HG02938 (cell line): ENCODE measurements around the gene PGD.
"Not testable (repeated sequence)": the region's sequence is repeated elsewhere in the genome, so short reads cannot be mapped to it uniquely, and the experiment has no call there.

Source experiments
- ATAC-seq: cut with Tn5 transposase; IDR thresholded peaks from one replicate; pipeline ENCODE4 v1.9.1; 2021; ENCODE audit warnings: mild to moderate bottlenecking, moderate library complexity; ENCODE audit not compliant: unreplicated experiment

The PGD gene

DNA sequence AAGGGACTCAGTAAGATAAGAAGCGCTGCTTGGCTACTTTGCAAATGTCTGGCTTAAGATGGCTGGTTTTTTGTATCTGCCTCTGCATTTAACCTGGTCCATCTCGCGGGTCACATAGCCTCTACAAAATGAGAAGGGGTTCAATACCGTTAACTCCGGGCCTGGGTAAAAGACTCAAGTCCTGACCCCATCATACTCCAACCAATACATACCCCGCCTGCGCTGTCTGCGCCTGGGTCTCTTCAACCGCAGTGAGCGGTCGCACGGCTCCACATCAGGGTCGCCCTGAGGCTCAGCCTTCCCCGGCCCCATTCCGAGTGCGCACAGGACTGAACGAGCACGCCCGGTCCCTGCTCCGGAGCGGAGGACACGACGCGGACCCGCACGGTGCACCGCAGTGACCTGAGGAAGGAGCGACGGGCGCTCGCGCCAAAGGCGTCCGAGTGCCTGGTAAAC lies 558 bp upstream of the PGD start:
- ATAC-seq = no peak

DNA sequence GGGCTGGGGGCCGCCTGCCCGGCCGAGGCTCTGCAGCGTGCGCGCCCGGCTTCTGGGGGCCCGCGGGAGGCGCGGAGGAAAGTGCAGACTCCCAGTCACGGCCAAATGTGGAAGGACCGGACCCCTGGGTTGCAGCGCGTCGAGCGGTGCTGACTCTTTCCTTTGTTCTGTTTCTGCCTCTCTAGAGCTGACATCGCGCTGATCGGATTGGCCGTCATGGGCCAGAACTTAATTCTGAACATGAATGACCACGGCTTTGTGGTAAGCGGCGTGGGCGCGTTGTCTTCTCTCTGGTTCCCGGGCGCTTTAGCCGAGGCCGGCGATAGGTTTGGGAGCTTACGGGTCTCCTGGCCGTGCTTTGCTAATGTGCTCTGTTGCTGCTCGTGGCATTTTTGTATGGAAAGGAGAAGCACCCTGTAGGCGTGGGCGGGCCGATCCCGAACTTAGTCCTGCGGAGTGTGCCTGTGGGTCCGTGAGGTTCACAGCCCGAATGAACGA lies 629 bp downstream of the PGD start:
- ATAC-seq = no peak

DNA sequence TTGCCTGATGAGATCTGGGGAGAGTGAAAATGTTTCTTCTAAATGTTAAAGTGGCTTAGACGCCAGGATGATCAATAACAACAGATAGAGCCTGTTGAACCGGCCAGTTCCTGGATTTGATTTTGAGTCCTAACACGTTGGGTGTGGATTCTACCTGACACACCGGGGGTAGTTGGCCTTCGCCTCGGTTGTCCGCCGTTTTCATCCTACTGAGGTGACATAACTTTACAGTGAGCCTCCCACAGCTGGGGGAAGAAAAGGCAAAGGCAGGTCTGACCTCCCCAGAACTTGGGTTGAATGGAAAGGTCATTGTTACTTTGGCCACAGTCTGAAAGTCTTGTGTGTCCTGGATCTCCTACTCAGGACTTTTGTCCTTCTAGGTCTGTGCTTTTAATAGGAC lies 1.1 kb downstream of the PGD start:
- no peak for ATAC-seq

DNA sequence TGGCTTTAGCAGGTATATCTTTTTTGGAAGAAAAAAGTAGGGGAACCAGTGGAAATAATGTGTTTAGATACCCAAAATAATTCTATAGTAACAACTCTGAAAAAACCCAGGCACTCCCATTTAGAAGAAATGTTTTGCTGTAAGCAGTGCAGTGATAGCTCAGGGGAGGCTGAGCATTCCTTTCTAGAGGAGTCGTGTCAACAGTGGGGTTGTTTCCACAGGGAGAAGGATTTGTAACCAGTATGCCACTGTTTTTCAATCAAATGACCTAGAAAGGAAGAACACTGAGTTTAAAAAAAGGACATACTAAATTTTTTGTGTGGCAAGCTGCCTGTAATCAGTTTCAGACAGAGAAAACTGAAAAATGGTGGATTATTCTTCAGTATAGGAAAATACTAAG lies 2.4 kb downstream of the PGD start:
- no peak for ATAC-seq

DNA sequence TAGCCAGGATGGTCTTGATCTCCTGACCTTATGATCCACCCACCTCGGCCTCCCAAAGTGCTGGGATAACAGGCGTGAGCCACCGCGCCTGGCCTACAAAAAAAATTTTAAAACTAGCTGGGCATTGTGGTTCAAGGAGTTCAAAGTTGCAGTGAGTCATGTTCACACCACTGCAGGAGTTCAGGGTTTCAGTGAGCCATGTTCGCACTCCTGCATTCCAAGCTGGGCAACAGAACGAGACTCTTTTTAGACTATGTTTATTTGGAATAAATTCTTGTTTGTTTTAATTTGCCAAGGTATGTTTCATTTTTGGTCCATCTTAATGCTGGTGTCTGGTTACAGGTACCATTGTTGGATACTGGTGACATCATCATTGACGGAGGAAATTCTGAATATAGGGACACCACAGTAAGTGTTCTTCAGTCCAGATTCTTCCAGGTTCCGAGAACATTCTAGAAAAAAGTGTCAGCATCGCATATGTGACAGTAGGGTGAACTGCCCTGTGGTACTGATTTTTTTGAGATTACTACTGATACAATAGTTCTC lies 3.9 kb downstream of the PGD start:
- no peak for ATAC-seq

DNA sequence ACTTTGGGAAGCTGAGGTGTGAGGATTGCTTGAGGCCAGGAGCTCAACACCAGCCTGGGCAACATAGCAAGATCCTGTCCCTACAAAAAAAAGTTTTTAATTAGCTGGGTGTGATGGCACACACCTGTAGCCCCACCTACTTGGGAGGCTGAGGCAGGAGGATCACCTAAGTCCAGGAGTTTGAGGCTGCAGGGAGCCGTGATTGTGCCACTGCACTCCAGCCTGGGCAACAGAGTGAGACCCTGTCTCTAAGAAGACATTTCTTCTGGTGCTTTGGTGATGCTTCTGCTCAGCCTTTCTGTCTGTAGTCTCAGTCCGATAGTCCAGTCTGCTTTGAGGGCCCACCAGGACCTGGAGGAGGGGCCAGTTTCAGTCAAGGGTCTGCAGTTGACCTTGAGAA lies 8.3 kb downstream of the PGD start:
- ATAC-seq = no peak

DNA sequence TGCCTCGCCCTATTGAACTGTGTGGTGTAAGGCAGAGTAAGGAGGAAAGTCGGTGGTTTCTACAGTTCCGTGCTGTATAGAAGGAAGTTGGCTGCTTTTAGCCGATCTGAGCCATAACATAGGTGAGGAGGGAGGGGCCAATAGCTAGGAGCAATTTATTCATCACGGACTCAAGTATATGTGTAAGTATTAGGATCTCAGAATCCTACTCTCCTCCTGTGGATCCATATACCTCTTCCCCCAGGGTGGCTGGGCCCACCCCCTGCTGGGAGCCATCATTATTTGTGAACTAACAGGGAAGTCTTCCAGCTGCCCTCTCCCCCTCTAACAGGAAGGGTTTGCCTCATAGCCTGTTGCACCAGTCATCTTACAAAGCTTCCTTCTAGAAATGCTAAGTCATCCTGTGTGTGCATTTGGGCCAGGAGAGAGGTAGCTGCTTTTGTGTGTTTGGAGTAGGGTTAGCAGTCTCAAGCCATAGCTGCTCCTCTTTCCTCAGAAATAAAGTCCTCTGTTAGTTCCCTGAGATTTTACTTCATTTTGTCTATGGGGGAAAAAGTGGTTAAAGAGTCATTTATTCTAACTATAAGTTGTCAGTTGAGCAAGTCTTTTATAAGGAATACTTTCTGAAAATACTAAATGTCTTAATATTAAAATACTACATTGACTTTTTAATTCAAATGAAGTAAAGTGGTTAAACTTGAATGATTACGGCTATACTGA lies 16.5 kb downstream of the PGD start:
- ATAC-seq = no peak

DNA sequence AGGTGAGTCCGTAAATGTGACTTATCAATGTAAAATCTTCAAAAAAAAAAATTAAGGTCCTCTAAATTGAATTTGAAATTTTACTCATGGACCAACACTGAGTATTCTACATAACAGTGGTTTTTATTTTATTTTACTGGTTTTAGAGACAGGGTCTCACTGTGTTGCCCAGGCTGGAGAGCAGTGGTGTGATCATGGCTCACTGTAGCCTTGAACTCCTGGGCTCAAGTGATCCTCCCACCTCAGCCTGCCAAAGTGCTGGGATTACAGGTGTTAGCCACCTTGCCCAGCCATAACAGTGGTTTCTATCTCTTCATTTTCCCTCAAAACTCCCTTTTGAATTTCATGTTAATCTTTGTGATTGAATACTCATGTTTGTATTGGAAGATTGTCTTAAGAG lies 17.1 kb downstream of the PGD start:
- not testable (repeated sequence) for ATAC-seq

DNA sequence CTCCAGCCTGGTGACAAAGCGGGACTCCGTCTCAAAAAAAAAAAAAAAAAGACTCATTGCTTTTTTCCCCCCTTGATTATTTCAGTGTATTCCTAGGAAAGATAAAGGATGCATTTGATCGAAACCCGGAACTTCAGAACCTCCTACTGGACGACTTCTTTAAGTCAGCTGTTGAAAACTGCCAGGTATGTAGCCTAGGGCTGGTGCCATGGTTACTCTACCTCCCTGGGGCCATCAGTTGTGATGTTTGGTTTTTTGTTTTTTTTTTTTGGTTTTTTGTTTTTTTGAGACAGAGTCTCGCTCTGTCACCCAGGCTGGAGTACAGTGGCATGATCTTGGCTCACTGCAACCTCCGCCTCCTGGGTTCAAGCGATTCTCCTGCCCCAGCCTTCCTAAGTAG lies 19.9 kb downstream of the PGD start:
- not testable (repeated sequence) for ATAC-seq

DNA sequence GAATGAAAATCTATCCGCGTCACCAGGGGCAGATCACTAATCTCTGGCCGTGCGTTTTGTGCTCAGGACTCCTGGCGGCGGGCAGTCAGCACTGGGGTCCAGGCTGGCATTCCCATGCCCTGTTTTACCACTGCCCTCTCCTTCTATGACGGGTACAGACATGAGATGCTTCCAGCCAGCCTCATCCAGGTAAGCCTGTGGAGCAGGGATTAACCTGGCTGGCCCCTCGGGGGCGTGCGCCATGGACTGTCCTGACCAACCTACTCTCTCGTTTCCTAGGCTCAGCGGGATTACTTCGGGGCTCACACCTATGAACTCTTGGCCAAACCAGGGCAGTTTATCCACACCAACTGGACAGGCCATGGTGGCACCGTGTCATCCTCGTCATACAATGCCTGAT lies 20.5 kb downstream of the PGD start:
- ATAC-seq = no peak

DNA sequence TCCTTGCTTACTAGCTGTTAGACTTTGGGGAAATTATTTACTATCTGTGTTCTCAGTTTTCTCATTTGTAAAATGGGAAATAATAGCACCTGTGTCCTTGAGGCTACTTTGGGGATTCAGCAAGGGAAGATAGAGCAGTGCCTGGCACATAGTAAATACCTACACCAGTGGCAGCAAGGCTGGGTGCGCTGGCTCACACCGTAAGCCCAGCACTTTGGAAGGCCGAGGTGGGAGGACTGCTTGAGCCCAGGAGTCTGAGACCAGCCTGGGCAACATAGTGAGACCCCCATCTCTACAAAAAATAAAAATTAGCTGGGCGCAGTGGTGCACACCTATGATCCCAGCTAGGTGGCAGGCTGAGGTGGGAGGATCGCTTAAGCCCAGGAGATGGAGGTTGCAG lies 22.8 kb downstream of the PGD start:
- no peak for ATAC-seq

DNA sequence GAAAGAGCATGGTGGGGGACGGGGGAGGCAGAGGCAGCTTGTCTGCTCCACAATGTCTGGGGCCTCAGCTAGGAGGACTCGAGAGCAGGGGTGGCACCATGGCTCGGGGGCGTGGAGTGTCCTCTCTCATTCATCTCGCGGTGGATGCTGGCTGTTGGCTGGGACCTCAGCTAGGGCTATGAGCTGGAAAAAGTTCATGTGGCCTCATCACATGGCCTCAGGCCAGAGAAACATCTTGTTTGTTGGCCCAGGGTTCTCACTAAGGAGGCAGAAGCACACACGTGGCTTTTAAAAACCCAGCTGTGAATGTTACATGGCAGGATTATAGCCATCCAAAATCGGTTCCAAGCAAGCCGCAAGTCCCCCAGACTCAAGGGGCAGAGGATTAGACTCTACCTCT lies 25.2 kb downstream of the PGD start:
- no peak for ATAC-seq

DNA sequence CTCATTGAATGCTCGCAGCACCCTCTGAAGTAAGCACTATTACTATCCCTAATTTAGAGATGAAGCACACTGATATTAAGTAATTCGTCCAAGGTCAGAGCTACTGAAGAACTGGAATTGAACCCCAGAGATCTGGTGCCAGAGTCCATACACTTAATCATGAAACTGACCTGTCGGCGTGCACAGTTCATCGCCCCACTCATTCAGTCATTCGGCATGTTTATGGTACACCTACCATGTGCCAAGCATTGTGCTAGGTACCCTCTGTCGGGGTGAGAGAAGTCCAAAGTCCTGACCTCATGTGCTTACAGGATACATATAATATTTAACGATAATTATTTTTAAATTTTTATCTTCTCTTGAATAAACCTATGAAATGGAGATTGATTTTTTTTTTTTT lies 25.8 kb downstream of the PGD start:
- ATAC-seq = no peak

DNA sequence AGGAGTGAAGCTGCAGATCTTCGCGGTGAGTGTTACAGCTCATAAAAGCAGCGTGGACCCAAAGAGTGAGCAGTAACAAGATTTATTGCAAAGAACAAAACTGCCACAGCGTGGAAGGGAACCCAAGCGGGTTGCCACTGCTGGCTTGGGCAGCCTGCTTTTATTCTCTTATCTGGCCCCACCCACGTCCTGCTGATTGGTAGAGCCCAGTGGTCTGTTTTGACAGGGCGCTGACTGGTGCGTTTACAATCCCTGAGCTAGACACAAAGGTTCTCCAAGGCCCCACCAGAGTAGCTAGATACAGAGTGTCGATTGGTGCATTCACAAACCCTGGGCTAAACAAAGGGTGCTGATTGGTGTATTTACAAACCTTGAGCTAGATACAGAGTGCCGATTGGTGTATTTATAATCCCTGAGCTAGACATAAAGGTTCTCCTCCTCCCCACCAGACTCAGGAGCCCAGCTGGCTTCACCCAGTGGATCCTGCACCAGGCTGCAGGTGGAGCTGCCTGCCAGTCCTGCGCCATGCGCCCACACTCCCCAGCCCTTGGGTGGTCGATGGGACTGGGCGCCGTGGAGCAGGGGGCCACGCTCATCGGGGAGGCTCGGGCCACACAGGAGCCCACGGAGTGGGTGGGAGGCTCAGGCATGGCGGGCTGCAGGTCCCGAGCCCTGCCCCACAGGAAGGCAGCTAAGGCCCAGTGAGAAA lies 27.1 kb downstream of the PGD start:
- not testable (repeated sequence) for ATAC-seq

DNA sequence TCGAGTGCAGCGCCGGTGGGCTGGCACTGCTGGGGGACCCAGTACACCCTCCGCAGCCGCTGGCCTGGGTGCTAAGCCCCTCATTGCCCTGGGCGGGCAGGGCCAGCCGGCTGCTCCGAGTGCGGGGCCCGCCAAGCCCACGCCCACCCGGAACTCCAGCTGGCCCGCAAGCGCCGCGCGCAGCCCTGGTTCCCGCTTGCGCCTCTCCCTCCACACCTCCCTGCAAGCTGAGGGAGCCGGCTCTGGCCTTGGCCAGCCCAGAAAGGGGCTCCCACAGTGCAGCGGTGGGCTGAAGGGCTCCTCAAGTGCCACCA lies 27.6 kb downstream of the PGD start:
- ATAC-seq = not testable (repeated sequence)

DNA sequence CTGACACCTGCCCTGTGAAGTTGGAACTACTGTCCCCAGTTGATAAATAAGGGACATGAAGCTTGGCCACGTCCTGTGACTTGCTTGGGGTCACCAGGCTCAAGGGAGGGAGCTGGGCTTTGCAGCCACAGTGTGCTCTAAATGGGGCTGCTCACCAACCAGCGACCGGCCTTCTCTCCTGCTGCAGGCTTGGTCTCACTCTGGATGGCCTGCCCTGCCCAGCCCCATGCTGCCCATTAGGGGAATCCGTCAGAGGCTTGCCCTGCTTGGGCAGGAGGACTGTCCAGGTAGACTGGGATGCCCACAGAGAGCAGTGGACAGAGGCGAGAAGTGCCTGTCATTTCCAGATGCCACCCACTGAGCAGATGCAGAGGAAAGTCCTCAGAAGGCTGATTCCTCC lies 30.1 kb downstream of the PGD start:
- ATAC-seq = no peak

DNA sequence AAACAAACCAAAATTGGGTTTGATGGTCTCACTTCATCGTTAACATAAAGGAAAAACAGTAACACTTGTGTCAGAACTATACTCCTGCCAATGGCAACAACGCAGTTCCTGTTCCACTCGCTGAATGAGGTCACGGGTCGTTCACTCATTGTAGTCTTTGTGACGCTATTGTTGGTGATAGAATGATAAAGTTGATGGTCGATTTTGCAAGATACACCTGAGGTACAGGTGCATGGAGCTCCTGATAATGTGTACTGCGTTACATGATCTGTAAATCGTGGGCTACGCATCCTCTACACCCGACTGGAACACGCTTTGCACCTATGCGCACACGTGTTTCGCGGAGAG lies 31.0 kb downstream of the PGD start:
- no peak for ATAC-seq

DNA sequence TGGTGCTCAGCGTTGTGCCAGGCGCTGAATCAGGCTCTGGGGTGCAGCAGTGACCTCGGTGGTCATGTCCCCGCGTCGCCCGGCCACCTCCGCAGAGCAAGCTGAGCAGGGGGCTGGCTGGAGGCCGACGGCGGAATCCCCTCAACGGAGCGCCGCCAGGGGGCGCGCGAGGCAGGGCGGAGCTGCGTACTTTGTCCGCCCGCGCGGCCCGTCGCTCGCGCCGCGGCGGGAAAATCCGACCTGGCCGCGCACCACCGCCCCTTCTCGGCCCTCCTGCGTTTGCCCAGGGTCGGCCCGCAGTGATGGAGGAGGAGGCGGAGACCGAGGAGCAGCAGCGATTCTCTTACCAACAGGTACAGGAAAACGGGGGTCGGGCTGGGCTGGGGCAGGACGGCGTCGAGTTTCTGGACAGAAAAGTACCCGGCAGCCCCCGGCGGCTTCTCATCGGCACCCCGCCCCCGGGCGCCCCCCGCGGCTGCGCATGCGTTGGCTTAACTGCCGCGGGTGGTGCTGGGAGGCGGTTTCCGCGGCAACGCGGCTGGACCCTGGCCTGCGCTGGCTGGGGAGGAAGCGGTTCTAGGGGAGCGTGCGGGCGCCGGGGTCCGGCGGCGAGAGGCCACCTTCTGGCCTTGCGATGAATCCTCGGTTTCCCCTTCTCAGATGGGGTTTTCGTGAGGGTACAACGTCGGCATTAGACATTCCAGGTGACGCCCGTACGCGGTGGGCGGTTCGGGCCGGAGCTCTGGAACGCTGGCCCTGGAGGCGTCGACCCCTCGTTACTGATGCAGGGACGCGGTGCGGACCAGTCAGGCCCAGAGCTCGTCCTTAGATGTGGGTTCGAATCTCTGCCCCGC lies 31.6 kb downstream of the PGD start, which contains the start of gene CENPS:
CENPS (plus strand) TSS at position 218 of the 854 bp plus-strand sequence; CDS start at position 303, 85 bp downstream.
- ATAC-seq = peak; percentile 63

DNA sequence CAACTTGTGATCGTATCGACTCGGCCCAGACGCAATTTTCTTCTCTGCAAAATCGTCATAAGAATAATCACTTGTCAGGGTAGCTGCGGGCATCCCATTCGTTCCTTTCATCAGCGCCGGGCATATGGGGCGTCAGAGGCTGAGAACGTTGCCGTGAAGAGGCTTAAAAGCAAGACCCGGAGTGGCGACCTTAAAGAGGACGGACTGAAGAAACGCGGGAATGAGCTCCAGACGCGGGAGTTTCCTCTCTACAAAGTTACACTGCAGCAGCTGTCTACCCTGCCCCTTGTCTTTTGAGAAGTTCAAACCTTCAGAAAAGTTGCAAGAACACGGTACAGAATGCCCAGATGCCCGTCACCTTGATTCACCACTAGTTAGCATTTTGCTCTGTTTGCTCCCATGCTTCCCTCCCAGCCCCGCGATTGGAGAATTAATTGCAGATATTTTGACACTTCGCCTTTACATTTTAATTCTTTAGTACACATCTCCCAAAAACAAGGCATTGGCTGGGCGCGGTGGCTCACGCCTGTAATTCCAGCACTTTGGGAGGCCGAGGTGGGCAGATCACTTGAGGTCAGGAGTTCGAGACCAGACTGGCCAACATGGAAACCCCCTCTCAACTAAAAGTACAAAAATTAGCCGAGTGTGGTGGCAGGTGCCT lies 32.3 kb downstream of the PGD start:
- no peak for ATAC-seq

DNA sequence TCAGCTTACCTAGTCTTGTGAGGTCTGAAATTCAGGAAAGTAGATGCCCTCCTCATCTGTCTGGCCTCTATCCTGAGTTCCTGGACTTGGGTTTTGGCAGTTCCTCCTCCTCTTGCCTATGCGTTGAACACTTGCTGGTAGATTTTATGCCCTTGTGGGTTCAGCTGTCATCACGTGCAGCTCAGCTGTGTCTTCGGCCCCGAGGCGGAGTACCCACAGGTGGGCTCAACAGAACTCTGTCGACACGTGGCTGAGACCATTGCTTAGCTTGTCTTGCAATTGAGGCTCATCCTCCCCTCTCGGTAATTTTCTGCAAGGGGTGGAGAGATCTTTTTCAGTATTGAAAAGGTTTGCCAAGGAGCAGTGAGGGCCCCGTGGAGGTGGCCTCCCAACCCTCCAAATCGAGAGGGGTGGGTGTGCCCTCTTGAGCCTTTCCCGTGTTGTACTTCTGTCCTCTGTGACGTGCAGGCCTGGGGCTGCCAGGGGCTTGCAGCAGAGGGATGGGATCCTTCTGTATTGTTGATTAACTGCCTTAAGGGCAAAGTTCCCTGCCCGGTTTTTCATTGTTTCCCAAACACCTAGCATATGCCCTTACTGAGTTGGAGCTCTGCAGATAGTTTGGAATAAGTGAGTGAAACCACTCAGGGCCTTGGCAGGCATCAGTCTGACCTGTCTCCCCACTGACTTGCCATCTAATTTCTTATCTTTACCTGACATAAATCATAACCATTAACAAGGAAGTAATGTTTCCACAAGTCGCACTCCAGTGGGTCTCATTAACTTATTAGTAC lies 34.2 kb downstream of the PGD start:
- no peak for ATAC-seq
